ENCODE measurements around the gene SYNM.

The SYNM gene

GRCh38 chr15:99169769-99170311 lies 65.0 kb downstream of the SYNM start:
- no peak for DNase-seq

GRCh38 chr15:99170476-99171065 lies 65.7 kb downstream of the SYNM start:
- no peak for DNase-seq

- DNase-seq = no peak
Observed at GRCh38 chr15:99172171-99172570, 67.3 kb downstream of the SYNM start.

- DNase-seq = no peak
Observed at GRCh38 chr15:99172989-99173388, 68.1 kb downstream of the SYNM start.

- DNase-seq = no peak
Observed at GRCh38 chr15:99174567-99175395, 69.9 kb downstream of the SYNM start.

GRCh38 chr15:99176757-99177156 lies 71.9 kb downstream of the SYNM start:
- DNase-seq = no peak

GRCh38 chr15:99177679-99178078 lies 72.8 kb downstream of the SYNM start:
- DNase-seq = no peak

GRCh38 chr15:99180086-99180963 lies 75.4 kb downstream of the SYNM start:
- DNase-seq = no peak

GRCh38 chr15:99180964-99181306 lies 76.1 kb downstream of the SYNM start:
- no peak for DNase-seq

GRCh38 chr15:99181545-99181971 lies 76.7 kb downstream of the SYNM start:
- DNase-seq = no peak

GRCh38 chr15:99182791-99183190 lies 77.9 kb downstream of the SYNM start:
- DNase-seq = no peak
